Muscle layer of colon (tissue), 2 donors: Measurements from ENCODE around the gene STK10.
A peak's percentile ranks its signal among the peaks of the same experiment; 100 is the strongest.
"Not testable (repeated sequence)": the region's sequence is repeated elsewhere in the genome, so short reads cannot be mapped to it uniquely, and the experiment has no call there.

Experiments used
- H3K27ac ChIP-seq: one replicate; pipeline ENCODE4 v1.7.0; 2013; ENCODE audit warnings: low read depth, mild to moderate bottlenecking, low read length, moderate library complexity
- H3K27me3 ChIP-seq, 2 donors: one replicate each; pipeline ENCODE4 v1.7.0; 2013; ENCODE audit warnings: low read length in 2 of 2, mild to moderate bottlenecking in 2 of 2; ENCODE audit not compliant: insufficient read depth in 2 of 2, control insufficient read depth in 1 of 2
- H3K36me3 ChIP-seq: one replicate; pipeline ENCODE4 v1.7.0; 2013; ENCODE audit warnings: mild to moderate bottlenecking, low read length; ENCODE audit not compliant: insufficient read depth
- H3K4me1 ChIP-seq: one replicate; pipeline ENCODE4 v1.7.0; 2013; ENCODE audit warnings: mild to moderate bottlenecking, low read length; ENCODE audit not compliant: insufficient read depth
- H3K4me3 ChIP-seq, 2 donors: one replicate each; pipeline ENCODE4 v1.7.0; 2013; ENCODE audit warnings: low read length in 2 of 2, low read depth in 1 of 2, mild to moderate bottlenecking in 1 of 2, moderate library complexity in 1 of 2
- H3K9ac ChIP-seq: one replicate; pipeline ENCODE4 v1.7.0; 2013; ENCODE audit warnings: low read length
- H3K9me3 ChIP-seq: one replicate; pipeline ENCODE4 v1.7.0; 2013; ENCODE audit warnings: mild to moderate bottlenecking, low read length
- donor health status: abdominal sarcoma.
- donor health status: Adenocarcinoma of cecum.

STK10 gene

DNA sequence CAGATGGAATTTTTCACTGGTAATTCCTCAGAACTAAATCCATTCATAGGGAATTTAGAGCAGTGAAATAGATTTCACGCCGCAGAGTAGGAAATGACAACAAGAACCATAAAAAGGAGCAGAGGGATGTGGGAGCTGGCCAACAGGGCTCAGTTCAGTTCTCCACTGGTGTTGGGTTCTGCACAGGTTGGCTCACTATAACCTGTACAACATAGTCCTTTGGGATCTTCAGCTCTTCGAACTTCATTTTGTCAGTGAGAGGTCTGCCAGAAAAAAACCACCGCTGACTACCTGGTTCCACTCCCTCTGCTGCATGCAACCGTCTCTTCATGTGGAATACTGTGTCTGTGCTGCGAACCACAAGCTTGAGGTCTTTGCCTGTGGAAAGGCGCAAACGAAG is 23.7 kb upstream of the STK10 start:
- H3K27me3 ChIP-seq, result no peaks in the 10 kb centered on the region
- H3K9me3 ChIP-seq, result no peaks in the 10 kb centered on the region
- no peak overlapping the region for H3K27ac ChIP-seq
- H3K4me3 ChIP-seq, result no peak overlapping the region
- no peak overlapping the region for H3K9ac ChIP-seq
- H3K36me3 ChIP-seq, result peaks cover 20% of the 10 kb centered on the region
- H3K4me1 ChIP-seq, result no peaks in the 10 kb centered on the region

DNA sequence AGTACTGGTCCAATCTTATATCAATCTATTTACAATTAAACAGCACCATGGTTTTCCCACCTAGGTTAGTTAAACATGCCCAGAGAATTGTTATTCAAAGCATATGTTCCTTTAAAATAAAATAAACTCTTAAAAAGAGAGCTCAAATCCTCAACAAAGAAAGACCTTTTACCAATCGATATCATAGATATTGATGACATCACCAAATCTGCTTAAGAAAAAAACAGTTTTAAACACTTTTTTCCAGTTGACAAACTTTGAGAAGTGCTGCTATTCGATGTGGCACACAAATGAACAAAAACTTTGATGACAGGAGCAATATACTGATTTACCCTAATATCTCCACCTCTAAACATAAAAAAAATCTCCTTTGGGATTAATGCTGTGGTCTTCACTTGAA is 21.7 kb upstream of the STK10 start:
- Histone ChIP-seq H3K27me3 (no peaks in the 10 kb centered on the region), H3K9ac (no peak overlapping the region), H3K4me1 (no peaks in the 10 kb centered on the region), H3K4me3 (no peak overlapping the region), H3K9me3 (no peaks in the 10 kb centered on the region), H3K36me3 (peaks cover 20% of the 10 kb centered on the region), H3K27ac (no peak overlapping the region)

DNA sequence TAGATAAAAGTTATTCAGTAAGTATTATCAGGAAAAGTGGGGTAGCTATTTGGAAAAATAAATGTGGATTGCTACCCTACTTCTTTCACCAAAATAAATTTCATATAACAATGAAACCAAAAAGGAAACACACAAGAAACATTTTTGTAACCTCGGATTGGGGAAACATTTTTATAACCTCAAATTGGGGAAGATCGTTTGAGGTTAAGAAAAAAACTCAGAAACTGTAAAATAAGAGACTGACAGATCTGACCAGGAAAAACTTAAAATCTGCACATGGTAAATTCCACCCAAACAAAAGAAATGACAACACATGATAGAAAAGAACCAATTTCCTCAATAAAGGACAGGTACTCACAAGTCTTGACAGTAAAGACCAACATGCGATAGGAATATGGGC is 19.5 kb upstream of the STK10 start:
- H3K9me3 ChIP-seq, result no peaks in the 10 kb centered on the region
- no peaks in the 10 kb centered on the region for H3K4me1 ChIP-seq
- no peak overlapping the region for H3K27ac ChIP-seq
- H3K9ac ChIP-seq, result no peak overlapping the region
- peaks cover 17% of the 10 kb centered on the region for H3K36me3 ChIP-seq
- no peak overlapping the region for H3K4me3 ChIP-seq
- H3K27me3 ChIP-seq, result no peaks in the 10 kb centered on the region

DNA sequence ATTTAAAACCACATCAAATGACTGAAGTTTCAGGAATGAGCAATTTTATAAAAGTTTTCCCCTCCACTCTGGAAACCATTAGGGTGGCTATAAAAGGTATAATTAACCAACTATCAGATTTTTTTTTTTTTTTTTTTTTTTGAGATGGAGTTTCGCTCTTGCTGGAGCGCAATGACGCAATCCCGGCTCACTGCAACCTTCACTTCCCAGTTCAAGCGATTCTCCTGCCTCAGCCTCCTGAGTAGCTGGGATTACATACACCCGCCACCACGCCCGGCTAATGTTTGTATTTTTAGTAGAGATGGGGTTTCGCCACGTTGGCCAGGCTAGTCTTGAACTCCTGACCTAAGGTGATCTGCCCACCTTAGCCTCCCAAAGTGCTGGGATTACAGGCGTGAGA is 18.0 kb upstream of the STK10 start:
- not testable (repeated sequence) for H3K36me3 ChIP-seq, H3K9me3 ChIP-seq, H3K4me3 ChIP-seq

DNA sequence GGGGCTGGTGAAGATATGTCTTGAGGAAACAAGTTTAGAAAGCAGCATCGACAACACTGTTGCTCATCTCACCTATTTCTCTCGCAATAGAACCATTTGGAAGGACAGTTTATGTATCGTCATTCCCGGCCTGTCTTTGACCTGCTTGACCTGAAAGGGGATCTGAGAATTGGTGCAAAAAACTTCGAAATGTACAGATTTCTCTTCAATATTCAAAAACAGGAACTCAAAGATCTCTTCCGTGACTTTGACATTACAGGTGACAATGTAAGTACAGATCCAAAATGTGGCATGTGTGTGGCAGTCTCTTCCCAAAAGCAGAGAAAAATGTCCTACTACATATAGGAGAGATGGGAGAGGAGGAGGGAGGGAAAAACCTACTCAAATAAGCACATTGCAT is 12.5 kb upstream of the STK10 start:
- no peaks in the 10 kb centered on the region for H3K4me1 ChIP-seq
- H3K9ac ChIP-seq, result no peak overlapping the region
- H3K9me3 ChIP-seq, result no peaks in the 10 kb centered on the region
- H3K4me3 ChIP-seq, result no peak overlapping the region
- H3K27ac ChIP-seq, result no peak overlapping the region
- no peaks in the 10 kb centered on the region for H3K36me3 ChIP-seq
- no peaks in the 10 kb centered on the region for H3K27me3 ChIP-seq

More for the DNA sequence above, 18.0 kb upstream of the STK10 start:
- not testable (repeated sequence) for H3K27ac ChIP-seq, H3K27me3 ChIP-seq, H3K4me1 ChIP-seq, H3K9ac ChIP-seq

DNA sequence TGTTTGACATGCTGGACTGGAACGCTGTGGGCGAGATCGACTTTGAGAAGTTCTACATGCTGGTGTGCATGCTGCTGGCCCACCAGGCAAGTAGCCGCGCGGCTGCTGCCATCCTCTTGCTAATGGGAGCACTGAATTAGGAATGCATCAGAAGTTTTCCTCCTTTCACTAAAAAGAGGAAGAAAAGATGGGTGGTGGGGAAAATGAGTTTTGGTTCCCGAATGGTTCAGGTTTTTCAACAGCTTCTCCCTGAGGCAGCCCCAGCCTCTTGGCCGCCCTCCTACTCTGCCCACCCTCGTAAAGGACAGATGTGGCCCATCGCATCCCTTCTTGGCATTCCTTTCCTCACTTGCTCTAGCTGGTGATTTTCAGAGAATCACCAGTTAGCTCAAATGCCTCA is 11.4 kb upstream of the STK10 start:
- no peaks in the 10 kb centered on the region for H3K9me3 ChIP-seq
- no peaks in the 10 kb centered on the region for H3K36me3 ChIP-seq
- H3K4me1 ChIP-seq, result no peaks in the 10 kb centered on the region
- H3K4me3 ChIP-seq, result no peak overlapping the region
- H3K9ac ChIP-seq, result no peak overlapping the region
- no peak overlapping the region for H3K27ac ChIP-seq
- no peaks in the 10 kb centered on the region for H3K27me3 ChIP-seq

DNA sequence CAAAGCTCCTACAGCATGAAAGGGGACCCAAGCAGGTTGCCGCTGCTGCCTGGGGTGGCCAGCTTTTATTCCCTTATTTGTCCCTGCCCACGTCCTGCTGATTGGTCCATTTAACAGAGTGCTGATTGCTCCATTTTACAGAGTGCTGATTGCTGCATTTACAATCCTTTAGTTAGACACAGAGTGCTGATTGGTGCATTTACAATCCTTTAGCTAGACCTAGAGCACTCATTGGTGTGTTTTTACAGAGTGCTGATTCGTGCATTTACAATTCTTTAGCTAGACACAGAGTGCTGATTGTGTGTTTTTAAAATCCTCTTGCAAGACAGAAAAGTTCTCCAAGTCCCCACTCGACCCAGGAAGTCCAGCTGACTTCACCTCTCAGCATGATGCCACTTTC is 9.8 kb upstream of the STK10 start:
- H3K4me3 ChIP-seq, H3K27me3 ChIP-seq, H3K9ac ChIP-seq, H3K36me3 ChIP-seq, H3K9me3 ChIP-seq, H3K4me1 ChIP-seq, H3K27ac ChIP-seq: not testable (repeated sequence)

DNA sequence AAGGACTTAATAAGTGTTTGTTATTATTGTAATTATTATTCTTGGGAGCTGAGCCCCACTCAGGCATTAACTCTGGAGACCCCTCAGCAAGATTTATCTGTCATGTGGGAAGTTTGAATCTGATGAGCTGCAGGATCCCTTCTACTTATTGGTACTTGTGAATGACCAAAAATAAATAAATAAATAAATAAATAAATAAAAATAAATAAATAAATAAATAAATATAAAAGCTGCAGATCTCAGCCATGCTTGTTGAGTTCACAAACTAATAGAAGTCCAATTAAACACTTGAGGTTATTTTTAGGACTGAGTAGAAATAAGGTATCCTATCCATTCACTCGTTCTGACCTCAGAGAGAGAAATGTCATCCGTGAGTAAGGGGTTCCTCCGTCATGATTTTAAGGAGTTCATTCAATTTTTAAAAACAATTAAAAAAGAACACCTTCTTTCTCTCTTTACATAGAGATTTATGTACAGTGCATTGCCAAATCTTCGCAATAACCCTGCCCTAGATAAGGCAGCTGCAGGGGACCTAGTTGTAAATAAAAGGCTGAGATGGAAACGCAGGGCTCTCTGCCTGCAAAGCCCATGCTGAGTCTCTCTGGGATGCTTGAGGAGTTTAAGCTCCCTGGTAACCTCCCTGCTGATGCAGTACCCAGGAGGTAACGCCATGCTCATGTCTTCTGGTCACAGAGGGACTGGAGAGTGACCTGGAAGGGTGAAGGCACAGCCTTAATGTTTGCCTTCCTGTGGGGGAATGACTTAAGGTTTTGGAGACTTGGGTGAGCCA is 7.2 kb upstream of the STK10 start:
- Histone ChIP-seq H3K27ac (no peak overlapping the region), H3K9ac (no peak overlapping the region), H3K4me3 (no peak overlapping the region), H3K36me3 (no peaks in the 10 kb centered on the region), H3K9me3 (no peaks in the 10 kb centered on the region), H3K4me1 (no peaks in the 10 kb centered on the region), H3K27me3 (no peaks in the 10 kb centered on the region)

DNA sequence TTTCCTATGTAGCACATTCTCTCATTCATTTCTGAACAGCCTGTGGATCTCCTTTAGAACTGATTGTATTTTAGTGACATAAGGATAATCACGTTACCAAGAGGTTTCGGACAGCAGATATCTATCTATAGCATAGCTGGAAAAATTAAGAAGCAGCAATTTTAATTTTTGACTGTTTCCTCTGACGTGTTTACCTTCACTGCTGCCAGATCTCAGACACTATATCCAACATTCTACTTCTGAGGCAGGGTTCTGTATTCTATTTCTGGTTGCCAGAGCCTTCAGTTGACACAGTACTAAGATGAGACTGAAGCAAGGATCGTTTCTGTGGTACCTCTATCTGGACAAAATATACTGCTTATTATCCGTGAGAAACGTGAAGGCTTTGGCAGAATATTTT is 5.8 kb upstream of the STK10 start, which contains the start of gene EFCAB9:
Gene EFCAB9, plus strand, starts transcription at position 301 of the 400 bp plus-strand sequence. Its CDS starts 1 bp downstream, at position 302.
- Histone ChIP-seq H3K9me3 (no peaks in the 10 kb centered on the region), H3K9ac (no peak within 1 kb of the TSS), H3K27ac (no peak within 1 kb of the TSS), H3K27me3 (no peaks in the 10 kb centered on the region), H3K36me3 (no peaks in the 10 kb centered on the region), H3K4me3 (no peak within 1 kb of the TSS), H3K4me1 (peaks cover 5% of the 10 kb centered on the region)

DNA sequence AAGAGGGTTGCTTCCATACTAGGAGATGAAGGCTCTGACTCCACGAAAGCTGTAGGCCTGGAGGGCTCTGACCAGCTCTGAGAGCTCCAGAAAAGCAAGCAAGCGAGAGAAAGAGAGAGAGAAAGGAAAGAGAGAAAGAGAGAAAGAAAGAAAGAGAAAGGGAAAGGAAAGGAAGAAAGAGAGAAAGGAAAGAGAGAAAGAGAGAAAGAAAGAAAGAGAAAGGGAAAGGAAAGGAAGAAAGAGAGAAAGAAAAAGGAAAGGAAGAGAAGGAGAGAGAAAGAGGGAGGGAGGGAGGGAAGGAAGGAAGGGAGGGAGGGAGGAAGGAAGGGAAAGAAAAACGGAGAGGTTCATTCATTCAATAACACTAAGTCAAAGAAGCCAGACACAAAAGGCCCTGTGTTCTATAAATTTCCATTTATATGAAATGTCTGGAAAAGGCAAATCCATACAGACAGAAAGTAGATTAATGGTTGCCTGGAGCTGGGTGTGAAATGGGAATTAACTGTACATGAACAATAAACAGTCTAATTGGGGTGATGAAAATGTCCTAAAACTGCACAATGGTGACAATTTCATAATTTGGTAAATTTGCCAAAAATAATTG is 1.8 kb upstream of the STK10 start:
- H3K27ac ChIP-seq, result no peak overlapping the region
- no peak overlapping the region for H3K9ac ChIP-seq
- H3K9me3 ChIP-seq, result no peaks in the 10 kb centered on the region
- H3K4me1 ChIP-seq, result peaks cover 15% of the 10 kb centered on the region
- H3K36me3 ChIP-seq, result no peaks in the 10 kb centered on the region
- H3K4me3 ChIP-seq, result no peak overlapping the region
- H3K27me3 ChIP-seq, result no peaks in the 10 kb centered on the region

DNA sequence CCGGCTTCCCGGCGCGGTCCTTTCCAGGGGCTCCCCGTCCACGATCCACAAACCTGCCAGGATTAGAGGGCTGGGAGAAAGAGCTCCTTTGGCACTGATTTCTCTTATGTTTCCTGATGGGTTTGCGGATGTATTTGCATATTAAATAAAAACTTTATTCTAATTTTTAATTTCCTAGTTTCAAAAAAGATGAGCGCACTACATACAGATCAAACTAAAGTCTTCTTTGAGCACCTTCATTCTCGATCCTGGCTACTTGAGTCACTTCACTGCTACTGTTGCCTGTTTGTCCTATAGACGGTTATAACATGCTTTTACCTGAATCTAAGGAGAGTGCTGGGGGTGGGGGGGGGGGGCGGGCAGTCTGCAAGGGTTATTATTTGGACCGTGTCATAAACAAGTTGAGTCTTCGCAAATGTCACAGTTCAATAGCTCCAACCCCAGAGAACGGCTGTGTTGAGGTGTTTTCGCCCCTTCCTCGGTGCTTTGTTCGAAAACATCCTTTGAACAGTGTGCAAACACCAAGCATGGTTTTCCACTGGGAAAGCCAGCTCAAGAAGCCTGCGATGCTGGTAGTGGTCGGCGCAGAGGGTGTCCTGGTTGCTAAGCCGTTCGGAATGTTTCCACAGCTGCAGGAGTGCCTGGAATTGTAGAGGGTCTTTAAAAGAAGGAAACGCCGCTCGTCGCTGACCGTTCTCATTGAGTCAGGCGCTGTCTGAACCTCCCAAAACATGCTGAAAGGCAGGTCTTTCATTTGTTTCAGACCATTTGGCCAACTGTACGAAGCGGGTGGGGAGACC is 1.1 kb upstream of the STK10 start:
- no peaks in the 10 kb centered on the region for H3K9me3 ChIP-seq
- H3K9ac ChIP-seq, result no peak overlapping the region
- no peaks in the 10 kb centered on the region for H3K36me3 ChIP-seq
- H3K4me1 ChIP-seq, result peaks cover 15% of the 10 kb centered on the region
- no peaks in the 10 kb centered on the region for H3K27me3 ChIP-seq
- H3K4me3 ChIP-seq, result peak overlapping the region in 1 of 2 donors; percentile 94
- no peak overlapping the region for H3K27ac ChIP-seq
